GM23338 (cell line): ENCODE measurements around the gene MPRIP. TPM values are rescaled to one million over a fixed set of nuclear protein-coding genes. Genes with fewer than 3 reads are reported as not detected.

Experiments
- ATAC-seq: fragments of 200-7000 bp; cut with Tn5 transposase; 3 replicates; pipeline ENCODE4 v1.9.1; 2020
- DNase-seq: peaks from one replicate; pipeline ENCODE4 v3.0.0-alpha.2; 2015; ENCODE audit warnings: low spot score
- H2AFZ ChIP-seq: fragments of 200-600 bp; sonication (generic); 2 replicates; pipeline ENCODE4 v1.8.0; 2016; ENCODE audit warnings: antibody characterized with exemption, mild to moderate bottlenecking, moderate library complexity
- H3F3A ChIP-seq: fragments of 200-600 bp; sonication (generic); replicated peaks from 2 replicates; pipeline ENCODE4 v1.8.0; 2017; ENCODE audit warnings: antibody characterized with exemption, mixed run types, low read depth
- H3K27ac ChIP-seq: fragments of 200-600 bp; sonication (generic); 2 replicates; pipeline ENCODE4 v1.6.1; 2016; ENCODE audit warnings: low read depth
- H3K27me3 ChIP-seq: fragments of 200-600 bp; sonication (generic); 2 replicates; pipeline ENCODE4 v1.8.0; 2016; ENCODE audit warnings: mild to moderate bottlenecking, mixed run types, moderate library complexity; ENCODE audit not compliant: insufficient read depth
- H3K36me3 ChIP-seq: fragments of 200-600 bp; sonication (generic); 2 replicates; pipeline ENCODE4 v1.8.0; 2016; ENCODE audit warnings: mild to moderate bottlenecking; ENCODE audit not compliant: insufficient read depth
- H3K4me1 ChIP-seq: fragments of 200-600 bp; sonication (generic); 2 replicates; pipeline ENCODE4 v1.8.0; 2016; ENCODE audit warnings: mild to moderate bottlenecking, moderate library complexity; ENCODE audit not compliant: insufficient read depth
- H3K4me2 ChIP-seq: fragments of 200-600 bp; sonication (generic); 2 replicates; pipeline ENCODE4 v1.7.1; 2017; ENCODE audit warnings: mixed run types
- H3K4me3 ChIP-seq: fragments of 200-600 bp; sonication (generic); 2 replicates; pipeline ENCODE4 v1.6.1; 2016; ENCODE audit warnings: mixed run types
- H3K79me2 ChIP-seq: fragments of 200-600 bp; sonication (generic); replicated peaks from 2 replicates; pipeline ENCODE4 v1.8.0; 2017; ENCODE audit warnings: mild to moderate bottlenecking; ENCODE audit not compliant: insufficient read depth
- H3K9me2 ChIP-seq: fragments of 200-600 bp; sonication (generic); 2 replicates; pipeline ENCODE4 v1.8.0; 2017; ENCODE audit not compliant: insufficient read depth
- H4K20me1 ChIP-seq: fragments of 200-600 bp; sonication (generic); replicated peaks from 2 replicates; pipeline ENCODE4 v1.8.0; 2017; ENCODE audit warnings: mild to moderate bottlenecking; ENCODE audit not compliant: insufficient read depth
- H3K27ac Mint-ChIP-seq: 2 replicates; pipeline ENCODE4 v1.8.0; 2020; ENCODE audit warnings: inconsistent platforms, mild to moderate bottlenecking, moderate library complexity, mixed read lengths
- H3K27me3 Mint-ChIP-seq: 3 replicates; pipeline ENCODE4 v1.8.0; 2022; ENCODE audit warnings: low read depth, mild to moderate bottlenecking, moderate library complexity, mixed read lengths, inconsistent platforms; ENCODE audit not compliant: insufficient read depth, poor library complexity
- H3K36me3 Mint-ChIP-seq: 3 replicates; pipeline ENCODE4 v1.8.0; 2021; ENCODE audit warnings: low read depth, mild to moderate bottlenecking, inconsistent platforms, moderate library complexity, mixed read lengths
- H3K4me1 Mint-ChIP-seq: 3 replicates; pipeline ENCODE4 v1.8.0; 2020; ENCODE audit warnings: mild to moderate bottlenecking, inconsistent platforms, mixed read lengths
- H3K4me3 Mint-ChIP-seq: 3 replicates; pipeline ENCODE4 v1.8.0; 2021; ENCODE audit warnings: moderate library complexity, mild to moderate bottlenecking, inconsistent platforms, mixed read lengths
- H3K9me3 Mint-ChIP-seq: 3 replicates; pipeline ENCODE4 v1.8.0; 2020; ENCODE audit warnings: moderate library complexity, mild to moderate bottlenecking, inconsistent platforms, mixed read lengths
- ETS1 ChIP-seq: IDR thresholded peaks from 2 replicates; pipeline ENCODE4 v1.6.1; 2016; ENCODE audit warnings: antibody characterized with exemption
- EZH2 ChIP-seq: fragments of 200-600 bp; sonication (generic); IDR thresholded peaks from one replicate; pipeline ENCODE4 v1.8.0; 2017; ENCODE audit warnings: antibody characterized with exemption, mild to moderate bottlenecking, low read depth; ENCODE audit not compliant: unreplicated experiment
- POLR2AphosphoS5 ChIP-seq: IDR thresholded peaks from 2 replicates; pipeline ENCODE4 v1.6.1; 2016; ENCODE audit warnings: antibody characterized with exemption, low read depth
- polyA plus RNA-seq: library from polyadenylated mRNA; unstranded; fragments of >200 nt; fragmentation: Nextera tagmentation; extraction: Ambion mirVana; gene quantifications from 2 replicates; pipeline ENCODE4 v1.2.1, GENCODE V29; 2016
- total RNA-seq: library from RNA; depleted of rRNA; stranded (reverse); fragments of >200 nt; shearing (Covaris generic); gene quantifications from 2 replicates; pipeline ENCODE4 v1.2.3, GENCODE V29; 2014

The MPRIP gene
- total and polyA plus RNA-seq, 2 experiments from 2014 or later, result 39.3 to 113 TPM

- no peak for DNase-seq
- H3K4me3 Mint-ChIP-seq, result no peak overlapping the region
- Histone ChIP-seq H3K4me2 (no peak overlapping the region), H3K9me2 (no peaks in the 10 kb centered on the region), H3K27me3 (no peaks in the 10 kb centered on the region), H2AFZ (no peak overlapping the region), H3K27ac (no peak overlapping the region), H3K79me2 (peaks cover 98% of the 10 kb centered on the region), H3K4me1 (no peaks in the 10 kb centered on the region; the same call in 1 of the 2 replicates), H3F3A (no peaks in the 10 kb centered on the region), H4K20me1 (peaks cover 40% of the 10 kb centered on the region), H3K4me3 (no peak overlapping the region), H3K36me3 (no peaks in the 10 kb centered on the region)
- H3K9me3 Mint-ChIP-seq, result no peaks in the 10 kb centered on the region
- H3K4me1 Mint-ChIP-seq, result peaks cover 30% of the 10 kb centered on the region
- H3K27me3 Mint-ChIP-seq, result peaks cover 3% of the 10 kb centered on the region
- no peak overlapping the region; the same call in 1 of the 2 replicates for H3K27ac Mint-ChIP-seq
- ATAC-seq, result no peak
- TF ChIP-seq POLR2AphosphoS5 (no peak), ETS1 (no peak)
- H3K36me3 Mint-ChIP-seq, result peaks cover 8% of the 10 kb centered on the region
These were observed 8.4 kb downstream of the MPRIP start for GRCh38 chr17:17050346-17051345.

GRCh38 chr17:17051380-17051779, 9.1 kb downstream of the MPRIP start:
- DNase-seq (no peak), ATAC-seq (no peak)
- Histone ChIP-seq H3K4me2 (no peak overlapping the region), H3K27ac (no peak overlapping the region), H3K79me2 (peaks cover 98% of the 10 kb centered on the region), H2AFZ (no peak overlapping the region), H3K4me3 (no peak overlapping the region), H3K27me3 (no peaks in the 10 kb centered on the region), H3K36me3 (no peaks in the 10 kb centered on the region), H3K4me1 (no peaks in the 10 kb centered on the region; the same call in 1 of the 2 replicates), H3F3A (no peaks in the 10 kb centered on the region), H4K20me1 (peaks cover 34% of the 10 kb centered on the region), H3K9me2 (no peaks in the 10 kb centered on the region)
- Mint-ChIP-seq H3K4me3 (no peak overlapping the region), H3K36me3 (peaks cover 2% of the 10 kb centered on the region), H3K4me1 (peaks cover 36% of the 10 kb centered on the region), H3K9me3 (no peaks in the 10 kb centered on the region), H3K27me3 (peaks cover 5% of the 10 kb centered on the region), H3K27ac (no peak overlapping the region; the same call in 1 of the 2 replicates)
- TF ChIP-seq EZH2, result no peak

GRCh38 chr17:17051791-17052461, 9.7 kb downstream of the MPRIP start:
- H3K4me3 ChIP-seq, result no peak overlapping the region
- Mint-ChIP-seq H3K9me3 (no peaks in the 10 kb centered on the region), H3K4me1 (peaks cover 36% of the 10 kb centered on the region), H3K27ac (peak overlapping the region; percentile 42; the same call in 1 of the 2 replicates), H3K4me3 (no peak overlapping the region), H3K36me3 (no peaks in the 10 kb centered on the region; the same call in 2 of the 3 replicates), H3K27me3 (peaks cover 5% of the 10 kb centered on the region)
- no peak overlapping the region for H3K27ac ChIP-seq
- no peak for TF ChIP-seq ETS1
- peaks cover 98% of the 10 kb centered on the region for H3K79me2 ChIP-seq
- peaks cover 29% of the 10 kb centered on the region for H4K20me1 ChIP-seq
- no peak overlapping the region for H2AFZ ChIP-seq
- no peaks in the 10 kb centered on the region for H3K36me3 ChIP-seq
- H3K4me2 ChIP-seq, result no peak overlapping the region
- H3K4me1 ChIP-seq, result no peaks in the 10 kb centered on the region; the same call in 1 of the 2 replicates
- H3K27me3 ChIP-seq, result no peaks in the 10 kb centered on the region
- no peaks in the 10 kb centered on the region for H3F3A ChIP-seq
- no peak for ATAC-seq
- no peak for DNase-seq
- H3K9me2 ChIP-seq, result no peaks in the 10 kb centered on the region
